ENCODE results near the gene ERP27.

Gene ERP27

GRCh38 chr12:14935031-14935430 is 3.3 kb downstream of the ERP27 start:
- no peak for DNase-seq

DNA sequence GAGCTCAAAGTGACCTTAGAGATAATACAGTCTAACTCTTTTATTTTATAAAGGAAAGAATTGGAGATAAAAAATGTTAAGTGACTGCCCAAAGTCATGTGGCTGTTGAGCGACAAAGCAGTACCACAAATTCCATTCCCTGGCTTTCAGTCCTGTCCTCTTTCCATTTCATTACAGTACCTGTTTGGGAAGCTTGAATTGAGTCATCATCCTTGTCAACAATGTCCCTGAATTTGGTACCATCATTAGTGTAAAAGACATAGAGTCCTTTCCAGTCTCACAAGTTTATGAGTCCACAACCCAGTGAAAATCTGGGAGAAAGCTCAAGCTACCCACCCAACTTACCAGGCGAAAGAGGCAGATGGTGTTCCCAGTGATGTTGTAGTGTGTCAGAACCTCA is 3.8 kb downstream of the ERP27 start:
- no peak for DNase-seq

DNA sequence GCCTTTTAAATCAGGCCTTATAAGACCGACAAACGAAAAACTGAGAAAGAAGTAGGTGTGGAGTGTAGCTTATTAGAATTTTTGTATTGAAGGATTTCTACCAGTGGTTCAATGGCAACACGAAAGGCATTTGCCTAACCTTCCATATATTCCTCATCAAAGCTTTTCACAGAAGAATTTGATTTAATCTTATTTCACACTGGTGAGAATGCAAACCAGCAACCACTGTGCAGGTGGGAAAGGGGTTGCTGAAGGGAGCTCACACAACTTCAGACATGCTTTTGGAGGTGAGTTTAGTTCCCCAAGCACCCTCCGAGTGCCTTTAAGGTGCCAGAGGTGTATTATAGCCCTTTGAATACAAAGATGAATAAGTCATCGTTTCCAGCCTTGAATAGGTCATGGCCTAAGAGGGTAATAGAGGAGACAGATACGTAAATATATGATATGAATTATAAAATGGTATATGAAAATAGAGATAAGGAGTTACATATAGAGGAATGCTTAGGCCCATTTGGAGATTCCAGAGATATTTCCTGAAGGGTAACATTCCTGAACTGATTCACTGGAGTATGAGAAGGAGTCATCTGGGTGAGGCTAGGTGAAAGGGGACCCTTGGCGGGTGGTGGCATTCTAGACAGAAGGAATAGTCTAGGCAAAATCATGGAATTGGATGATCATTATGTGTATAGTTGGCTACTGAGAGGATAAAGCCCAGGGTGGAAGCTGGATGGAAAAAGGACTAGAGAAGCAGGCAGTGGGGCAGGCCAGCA is 6.4 kb downstream of the ERP27 start:
- no peak for DNase-seq

DNA sequence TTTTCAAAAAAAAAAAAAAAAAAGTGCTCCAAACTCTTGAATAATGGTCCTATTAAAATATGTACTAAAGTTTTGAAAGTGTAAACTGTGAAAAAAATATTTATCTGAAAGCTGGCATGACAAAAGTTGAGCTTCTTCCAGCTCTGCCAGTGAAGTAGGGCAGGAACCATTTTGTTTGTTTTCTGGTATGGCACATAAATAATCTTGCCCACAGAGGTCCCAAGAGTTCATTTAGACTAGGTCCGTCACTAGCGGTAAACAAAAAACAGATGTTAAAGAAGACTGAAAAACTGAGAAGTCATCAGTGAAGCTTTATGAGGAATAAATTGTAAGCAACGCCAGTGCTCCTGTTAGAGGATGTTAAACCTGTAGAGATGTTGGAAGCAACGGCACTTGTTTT is 7.0 kb downstream of the ERP27 start:
- no peak for DNase-seq

- no peak for DNase-seq
These were observed 8.0 kb downstream of the ERP27 start for GRCh38 chr12:14930299-14930698.

DNA sequence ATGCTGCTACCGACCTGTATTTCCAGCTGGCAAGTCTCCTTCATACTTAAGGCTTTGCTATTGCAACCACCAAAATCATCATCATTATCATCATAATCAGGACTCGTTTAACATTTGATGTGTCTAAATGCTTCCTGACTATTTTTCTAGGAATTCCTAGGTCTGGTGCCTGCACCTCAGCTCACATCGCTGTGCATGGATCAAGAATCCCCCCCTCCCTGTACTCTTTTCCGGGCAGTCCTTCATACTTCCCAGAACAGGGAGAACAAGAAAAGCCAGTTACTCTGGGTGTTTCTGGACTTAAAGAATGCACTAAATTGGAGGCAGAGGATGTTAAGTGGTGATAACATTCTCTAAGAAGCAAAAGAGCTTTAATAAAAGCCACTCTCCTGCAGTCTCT is 9.4 kb downstream of the ERP27 start:
- no peak for DNase-seq

DNA sequence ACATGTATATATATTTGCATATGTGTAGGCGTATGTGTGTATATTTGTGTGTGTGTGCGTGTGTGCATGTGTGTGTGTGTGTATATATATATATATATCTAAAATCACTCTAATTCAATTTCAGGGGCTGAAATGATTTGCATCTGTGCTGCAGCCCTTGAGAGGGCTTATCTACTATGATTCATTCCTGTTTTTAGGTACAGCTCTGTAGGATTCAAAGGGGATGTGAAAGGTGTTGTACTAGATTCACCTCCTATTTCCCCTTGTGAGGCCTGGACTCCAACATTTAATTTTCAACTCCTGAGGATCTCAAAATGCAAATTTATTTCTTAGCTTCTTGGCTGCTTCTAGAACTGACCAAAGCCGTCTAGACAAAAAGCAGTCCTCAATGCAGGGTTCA is 11.1 kb downstream of the ERP27 start:
- DNase-seq = no peak

- no peak for DNase-seq
These were observed 13.8 kb downstream of the ERP27 start for GRCh38 chr12:14924541-14924940.

DNA sequence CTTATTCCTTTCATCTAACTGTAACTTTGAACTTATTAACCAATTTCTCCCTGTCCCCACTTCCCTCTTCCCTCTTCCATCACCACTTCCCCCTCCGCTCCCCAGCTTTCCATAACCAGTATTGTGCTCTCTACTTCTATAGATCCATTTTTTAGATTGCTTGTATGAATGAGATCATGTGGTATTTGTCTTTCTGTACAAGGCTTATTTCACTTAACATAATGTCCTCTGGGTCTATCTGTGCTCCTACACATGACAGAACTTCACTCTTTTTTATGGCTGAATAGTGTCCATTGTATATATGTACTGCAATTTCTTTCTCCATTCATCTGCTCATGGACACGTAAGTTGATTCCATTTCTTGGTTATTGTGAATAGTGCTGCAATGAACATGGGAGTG is 14.4 kb downstream of the ERP27 start:
- DNase-seq = no peak

DNA sequence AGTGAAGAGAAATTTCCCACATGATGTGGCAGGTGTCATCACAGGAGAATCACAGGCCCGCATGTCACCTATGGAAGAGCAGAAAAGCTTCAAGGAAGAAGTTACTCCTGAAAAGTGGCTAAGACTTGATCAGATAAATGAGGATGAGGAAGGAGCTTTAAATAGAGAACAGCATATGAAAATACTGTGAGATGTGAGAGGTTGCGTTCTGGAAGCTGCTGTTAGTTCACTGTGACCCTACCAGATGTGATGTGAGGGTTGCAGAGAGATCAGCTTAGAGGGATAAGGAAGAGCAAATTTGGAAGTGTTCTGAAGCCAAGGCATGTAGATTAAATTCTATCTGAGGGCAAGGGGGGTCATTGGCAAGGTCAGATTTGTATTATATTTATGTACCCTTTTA is 17.1 kb downstream of the ERP27 start:
- DNase-seq = no peak

DNA sequence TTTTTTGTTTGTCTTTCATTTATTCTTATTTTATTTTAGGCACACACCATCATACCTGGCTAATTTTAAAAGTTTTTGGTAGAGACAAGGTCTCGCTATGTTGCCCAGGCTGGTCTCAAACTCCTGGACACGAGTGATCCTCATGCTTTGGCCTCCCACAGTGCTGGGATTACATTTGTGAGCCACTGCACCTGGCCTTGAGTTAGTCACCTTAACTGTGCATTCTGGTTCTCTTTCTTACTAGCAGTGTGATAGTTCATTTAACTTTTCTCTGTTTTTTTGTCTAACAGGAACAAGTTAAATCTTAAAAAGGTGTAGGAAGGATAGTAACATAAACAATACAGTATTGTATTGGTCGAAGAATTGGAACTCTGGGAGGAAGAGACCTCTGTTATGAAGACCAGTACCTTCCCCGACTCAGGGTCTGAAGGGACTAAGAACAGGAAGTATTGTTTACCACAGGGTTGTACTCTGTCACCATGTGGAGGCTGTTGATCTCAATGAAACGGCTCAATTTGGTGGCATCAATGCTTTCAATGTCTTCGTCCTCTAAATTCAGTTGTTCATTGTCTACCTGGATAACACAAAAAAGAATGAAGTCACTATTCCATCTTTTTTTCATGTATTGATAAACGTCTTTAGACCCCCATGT is 17.7 kb downstream of the ERP27 start:
- DNase-seq = peak; percentile 64

DNA sequence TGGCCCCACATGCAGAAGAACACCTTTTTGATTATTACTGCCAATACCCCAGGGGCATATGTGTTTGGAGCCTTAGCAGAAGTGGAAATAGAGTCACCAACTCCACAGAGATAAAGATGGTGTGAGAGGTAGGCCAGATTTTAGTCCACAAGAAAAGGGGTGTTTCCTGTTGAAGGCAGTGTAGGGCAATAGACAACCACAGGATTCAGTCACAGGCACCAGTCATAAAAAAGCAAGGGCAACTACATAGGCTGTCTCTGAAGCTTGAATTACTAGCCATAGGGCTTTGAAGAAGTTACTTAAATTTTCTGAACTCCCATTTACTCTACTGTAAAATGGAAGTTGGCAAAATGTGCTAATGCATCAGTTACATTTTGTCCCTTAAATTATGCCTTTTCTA is 18.9 kb downstream of the ERP27 start:
- no peak for DNase-seq

- no peak for DNase-seq
These were observed 22.6 kb downstream of the ERP27 start for GRCh38 chr12:14915736-14916135.

DNA sequence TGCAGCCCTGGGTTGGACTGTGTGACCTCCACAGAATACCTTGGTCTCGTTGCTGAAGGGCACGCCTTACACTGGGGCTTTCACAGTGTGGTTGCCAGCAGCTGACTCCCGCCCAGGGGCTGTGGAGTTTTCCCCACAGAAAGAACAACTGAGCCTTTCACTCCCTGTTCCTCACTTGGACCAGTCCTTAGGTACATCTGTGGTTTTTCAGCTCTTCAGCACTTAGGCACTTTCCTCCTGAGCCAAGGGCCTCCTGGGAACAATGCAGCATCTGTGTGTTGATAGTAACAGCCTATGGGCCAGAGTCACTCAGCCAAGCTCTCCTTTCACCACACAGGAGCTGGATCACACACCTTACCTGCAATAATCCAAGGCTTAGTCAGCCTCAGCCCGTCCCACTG is 25.0 kb downstream of the ERP27 start:
- no peak for DNase-seq

DNA sequence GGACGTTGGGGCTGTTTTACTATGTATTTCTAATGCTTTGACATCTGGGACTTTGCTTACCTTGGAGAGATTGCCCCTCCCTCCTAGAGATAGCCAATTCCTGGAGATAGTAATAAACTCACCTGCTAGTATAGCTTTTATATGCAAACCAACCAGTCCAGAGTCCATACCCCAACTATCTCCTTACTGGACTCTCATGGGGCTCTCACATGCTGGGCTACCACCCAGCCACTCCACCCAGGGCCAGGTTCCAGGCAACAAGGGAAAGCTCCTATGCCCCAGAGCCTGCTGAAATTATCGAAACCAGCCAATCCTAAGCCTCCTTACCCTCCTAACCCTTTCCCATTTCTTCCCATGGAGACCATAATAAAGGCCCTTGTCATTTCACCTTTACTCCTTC is 27.2 kb downstream of the ERP27 start:
- DNase-seq = no peak

GRCh38 chr12:14910090-14910915 is 28.0 kb downstream of the ERP27 start:
- DNase-seq = no peak

GRCh38 chr12:14907953-14908352 is 30.4 kb downstream of the ERP27 start:
- no peak for DNase-seq

DNA sequence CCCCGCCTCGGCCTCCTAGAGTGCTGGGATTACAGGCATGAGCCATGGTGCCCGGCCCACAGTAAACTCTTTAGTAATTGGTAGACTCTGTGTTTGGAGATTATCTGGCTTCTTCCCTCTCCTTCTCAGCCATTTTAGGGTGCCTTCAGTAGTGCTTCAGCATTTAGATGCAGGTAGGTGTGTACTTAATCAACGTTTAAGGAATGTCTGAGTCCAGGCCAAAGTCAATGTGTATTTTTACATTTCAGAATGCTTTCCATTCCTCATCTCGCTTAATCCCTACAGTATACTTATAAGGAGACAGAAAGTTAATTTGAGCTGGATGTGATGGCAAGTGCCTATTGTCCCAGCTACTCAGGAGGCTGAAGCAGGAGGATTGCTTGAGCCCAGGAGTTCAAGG is 32.2 kb downstream of the ERP27 start:
- DNase-seq = no peak

DNA sequence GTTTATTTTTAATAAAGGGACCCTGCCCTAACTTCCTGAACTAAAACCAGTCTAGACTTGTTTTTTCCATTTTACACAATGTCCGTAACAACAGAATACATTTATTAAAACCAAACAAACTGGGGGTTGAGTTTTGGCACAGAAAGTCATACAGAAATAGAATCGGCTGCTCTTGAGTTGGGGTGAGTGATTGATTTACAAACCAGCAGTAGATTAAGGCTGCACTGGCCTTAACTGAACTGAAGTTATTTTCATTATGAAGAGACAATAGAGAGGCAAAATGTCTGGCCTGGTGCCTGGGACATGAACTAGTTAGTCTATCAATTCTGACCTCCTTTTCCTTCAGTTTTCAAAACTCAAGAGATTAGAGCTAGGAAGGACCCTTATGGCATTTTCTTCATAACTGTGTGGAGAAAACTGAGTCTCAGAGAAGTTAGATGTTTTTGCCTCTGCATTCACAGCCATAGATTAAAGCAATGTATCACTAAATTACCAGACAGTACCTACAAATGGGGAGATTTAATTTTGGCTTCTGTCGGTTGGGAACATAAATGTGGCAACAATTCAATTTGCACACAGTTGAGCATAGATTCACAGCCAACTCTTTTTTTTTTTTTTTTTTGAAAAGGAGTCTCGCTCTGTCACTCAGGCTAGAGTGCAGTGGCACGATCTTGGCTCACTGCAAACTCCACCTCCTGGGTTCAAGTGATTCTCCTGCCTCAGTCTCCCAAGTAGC is 32.9 kb downstream of the ERP27 start:
- DNase-seq = no peak

DNA sequence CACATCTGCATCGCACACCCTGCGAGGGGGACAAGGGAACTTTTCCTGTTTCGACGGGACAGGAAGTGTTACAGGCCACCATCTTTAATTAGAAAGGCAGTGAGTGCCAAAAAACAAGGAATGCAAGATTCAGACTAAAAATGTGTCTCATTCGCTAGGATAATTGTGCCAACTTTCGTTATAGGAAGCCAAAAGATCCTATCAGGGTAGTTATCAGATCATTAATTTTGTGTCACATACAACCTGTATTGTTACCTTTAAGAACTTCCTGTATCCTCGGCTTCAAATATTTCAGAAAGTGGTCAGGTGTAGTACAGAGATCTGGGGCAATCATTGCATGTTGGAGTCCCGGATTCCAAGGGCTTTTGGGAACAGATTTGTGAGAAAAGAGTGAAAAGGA is 33.5 kb downstream of the ERP27 start:
- no peak for DNase-seq

GRCh38 chr12:14903386-14904098 is 34.8 kb downstream of the ERP27 start:
- no peak for DNase-seq

GRCh38 chr12:14902465-14902864 is 35.9 kb downstream of the ERP27 start:
- DNase-seq = peak; percentile 74

DNA sequence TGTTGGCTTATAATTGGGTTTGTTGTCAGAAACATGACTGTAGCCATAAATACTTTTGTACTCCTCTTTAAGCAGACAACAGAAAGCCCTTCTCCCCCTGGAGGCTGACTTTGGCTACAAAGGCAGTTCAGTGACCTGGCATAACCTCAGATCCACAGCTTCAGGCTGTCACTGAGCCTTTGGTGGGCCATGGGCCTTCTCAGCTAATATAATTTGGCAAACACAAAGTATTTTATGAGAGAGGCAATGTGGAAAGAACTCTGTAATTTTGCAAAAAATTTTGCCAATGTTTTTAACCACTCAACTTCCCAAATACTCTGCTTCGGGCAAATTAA is 37.1 kb downstream of the ERP27 start:
- DNase-seq = peak; percentile 47

All from hematopoietic multipotent progenitor cell treated with erythropoietin and hydrocortisone succinate and interleukin-3 and kit ligand, for 4 days (in vitro differentiated cells).